ENCODE measurements around the gene UBR2.
"Not testable (repeated sequence)": the region's sequence is repeated elsewhere in the genome, so short reads cannot be mapped to it uniquely, and the experiment has no call there.

Gene UBR2

GRCh38 chr6:42733867-42734481 is 170.1 kb downstream of the UBR2 start:
- DNase-seq: not testable (repeated sequence)

GRCh38 chr6:42735976-42736375 is 172.1 kb downstream of the UBR2 start:
- DNase-seq: no peak

DNA sequence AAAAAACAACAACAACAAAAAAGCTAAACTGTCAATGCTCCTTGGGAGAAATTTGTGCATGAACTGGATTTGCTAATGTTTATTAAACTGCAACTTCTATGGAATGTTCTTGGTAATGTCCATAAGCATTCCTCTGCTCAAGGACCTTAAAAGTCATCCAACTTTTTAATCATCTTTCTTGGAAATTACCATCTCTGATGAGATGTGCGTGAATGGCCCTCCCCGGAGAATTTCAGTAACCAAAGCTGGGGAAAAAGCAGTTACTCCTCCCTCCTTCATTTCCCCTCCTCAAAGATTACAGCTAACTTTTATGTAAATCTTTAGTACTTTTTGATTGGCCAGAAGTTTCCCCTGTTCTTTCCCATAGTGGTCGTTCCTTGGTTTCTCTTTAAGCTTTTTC is 176.9 kb downstream of the UBR2 start:
- no peak for DNase-seq

GRCh38 chr6:42742116-42742894 is 178.5 kb downstream of the UBR2 start:
- DNase-seq: peak; percentile 24

Data from EL (cell line).